Ishikawa (cell line): ENCODE data around the gene ATP2C1.

Experiments used
- CEBPB ChIP-seq: IDR thresholded peaks from 2 replicates; pipeline ENCODE4 v1.6.1; 2012
- CREB1 ChIP-seq: IDR thresholded peaks from 2 replicates; pipeline ENCODE4 v1.6.1; 2012; ENCODE audit warnings: low read depth
- EGR1 ChIP-seq: IDR thresholded peaks from 2 replicates; pipeline ENCODE4 v1.6.1; 2012
- EP300 ChIP-seq: IDR thresholded peaks from 2 replicates; pipeline ENCODE4 v1.6.1; 2012; ENCODE audit warnings: borderline replicate concordance
- FOXM1 ChIP-seq: IDR thresholded peaks from 2 replicates; pipeline ENCODE4 v1.6.1; 2012; ENCODE audit warnings: low read depth, borderline replicate concordance
- NFIC ChIP-seq: IDR thresholded peaks from 2 replicates; pipeline ENCODE4 v1.6.1; 2012
- RAD21 ChIP-seq: IDR thresholded peaks from 2 replicates; pipeline ENCODE4 v1.6.1; 2012; ENCODE audit warnings: low read depth
- TAF1 ChIP-seq: IDR thresholded peaks from 2 replicates; pipeline ENCODE4 v1.6.1; 2012; ENCODE audit warnings: low read depth, mild to moderate bottlenecking
- TCF12 ChIP-seq: IDR thresholded peaks from 2 replicates; pipeline ENCODE4 v1.6.1; 2012; ENCODE audit warnings: low read depth
- TEAD4 ChIP-seq: IDR thresholded peaks from 2 replicates; pipeline ENCODE4 v1.6.1; 2012
- YY1 ChIP-seq: IDR thresholded peaks from 2 replicates; pipeline ENCODE4 v1.6.1; 2012; ENCODE audit warnings: low read depth
- ZBTB7A ChIP-seq: IDR thresholded peaks from 2 replicates; pipeline ENCODE4 v1.6.1; 2012; ENCODE audit warnings: low read depth
- TF ChIP-seq, protein P1 (sequence below): IDR thresholded peaks from 2 replicates; pipeline ENCODE4 v1.6.1; 2012; ENCODE audit warnings: low read depth, mild to moderate bottlenecking
- TF ChIP-seq, protein P2 (sequence below): IDR thresholded peaks from 2 replicates; pipeline ENCODE4 v1.6.1; 2012
- TF ChIP-seq, protein P3 (sequence below): IDR thresholded peaks from 2 replicates; pipeline ENCODE4 v1.6.1; 2012

Gene ATP2C1

DNA sequence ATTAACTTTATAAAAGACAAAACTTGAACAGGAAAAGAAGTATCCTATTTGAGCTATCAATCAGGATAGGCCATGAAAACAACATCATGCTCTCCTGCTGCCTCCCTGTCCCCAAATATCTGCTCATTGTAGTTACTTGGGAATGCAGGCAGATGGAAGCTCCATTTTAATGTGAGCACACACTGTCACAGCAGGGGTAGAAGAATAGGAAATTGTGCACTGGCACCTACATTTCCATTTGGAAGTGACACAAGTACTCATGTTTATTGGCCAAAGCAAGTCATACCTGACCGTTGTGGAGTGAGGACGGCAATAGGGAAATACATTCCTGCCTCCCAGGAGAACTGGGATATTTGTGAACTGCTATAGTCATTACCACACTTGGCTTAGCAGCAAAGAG lies 80.3 kb downstream of the ATP2C1 start:
- TF ChIP-seq, protein P1, sequence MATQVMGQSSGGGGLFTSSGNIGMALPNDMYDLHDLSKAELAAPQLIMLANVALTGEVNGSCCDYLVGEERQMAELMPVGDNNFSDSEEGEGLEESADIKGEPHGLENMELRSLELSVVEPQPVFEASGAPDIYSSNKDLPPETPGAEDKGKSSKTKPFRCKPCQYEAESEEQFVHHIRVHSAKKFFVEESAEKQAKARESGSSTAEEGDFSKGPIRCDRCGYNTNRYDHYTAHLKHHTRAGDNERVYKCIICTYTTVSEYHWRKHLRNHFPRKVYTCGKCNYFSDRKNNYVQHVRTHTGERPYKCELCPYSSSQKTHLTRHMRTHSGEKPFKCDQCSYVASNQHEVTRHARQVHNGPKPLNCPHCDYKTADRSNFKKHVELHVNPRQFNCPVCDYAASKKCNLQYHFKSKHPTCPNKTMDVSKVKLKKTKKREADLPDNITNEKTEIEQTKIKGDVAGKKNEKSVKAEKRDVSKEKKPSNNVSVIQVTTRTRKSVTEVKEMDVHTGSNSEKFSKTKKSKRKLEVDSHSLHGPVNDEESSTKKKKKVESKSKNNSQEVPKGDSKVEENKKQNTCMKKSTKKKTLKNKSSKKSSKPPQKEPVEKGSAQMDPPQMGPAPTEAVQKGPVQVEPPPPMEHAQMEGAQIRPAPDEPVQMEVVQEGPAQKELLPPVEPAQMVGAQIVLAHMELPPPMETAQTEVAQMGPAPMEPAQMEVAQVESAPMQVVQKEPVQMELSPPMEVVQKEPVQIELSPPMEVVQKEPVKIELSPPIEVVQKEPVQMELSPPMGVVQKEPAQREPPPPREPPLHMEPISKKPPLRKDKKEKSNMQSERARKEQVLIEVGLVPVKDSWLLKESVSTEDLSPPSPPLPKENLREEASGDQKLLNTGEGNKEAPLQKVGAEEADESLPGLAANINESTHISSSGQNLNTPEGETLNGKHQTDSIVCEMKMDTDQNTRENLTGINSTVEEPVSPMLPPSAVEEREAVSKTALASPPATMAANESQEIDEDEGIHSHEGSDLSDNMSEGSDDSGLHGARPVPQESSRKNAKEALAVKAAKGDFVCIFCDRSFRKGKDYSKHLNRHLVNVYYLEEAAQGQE: no peak

DNA sequence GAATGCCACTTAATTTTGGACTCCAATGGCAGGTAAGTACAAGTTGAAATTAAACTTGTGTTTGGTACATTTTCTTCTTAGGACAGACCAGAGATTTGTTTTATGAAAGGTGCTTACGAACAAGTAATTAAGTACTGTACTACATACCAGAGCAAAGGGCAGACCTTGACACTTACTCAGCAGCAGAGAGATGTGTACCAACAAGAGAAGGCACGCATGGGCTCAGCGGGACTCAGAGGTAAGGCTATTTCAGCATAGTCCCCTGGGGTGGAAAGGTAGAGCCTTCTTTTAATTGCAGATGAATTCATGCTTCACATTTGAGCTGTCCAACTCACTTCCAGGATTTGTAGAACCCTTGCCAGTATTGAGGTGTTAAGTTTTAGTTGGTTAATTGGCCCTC lies 81.4 kb downstream of the ATP2C1 start:
- TF ChIP-seq FOXM1 (no peak), RAD21 (no peak), NFIC (no peak), TAF1 (no peak), CREB1 (no peak), ZBTB7A (no peak), EP300 (no peak), TCF12 (no peak), EGR1 (no peak), TEAD4 (no peak), CEBPB (no peak)
- TF ChIP-seq, protein P1: no peak
- TF ChIP-seq, protein P2, sequence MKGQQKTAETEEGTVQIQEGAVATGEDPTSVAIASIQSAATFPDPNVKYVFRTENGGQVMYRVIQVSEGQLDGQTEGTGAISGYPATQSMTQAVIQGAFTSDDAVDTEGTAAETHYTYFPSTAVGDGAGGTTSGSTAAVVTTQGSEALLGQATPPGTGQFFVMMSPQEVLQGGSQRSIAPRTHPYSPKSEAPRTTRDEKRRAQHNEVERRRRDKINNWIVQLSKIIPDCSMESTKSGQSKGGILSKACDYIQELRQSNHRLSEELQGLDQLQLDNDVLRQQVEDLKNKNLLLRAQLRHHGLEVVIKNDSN: no peak

DNA sequence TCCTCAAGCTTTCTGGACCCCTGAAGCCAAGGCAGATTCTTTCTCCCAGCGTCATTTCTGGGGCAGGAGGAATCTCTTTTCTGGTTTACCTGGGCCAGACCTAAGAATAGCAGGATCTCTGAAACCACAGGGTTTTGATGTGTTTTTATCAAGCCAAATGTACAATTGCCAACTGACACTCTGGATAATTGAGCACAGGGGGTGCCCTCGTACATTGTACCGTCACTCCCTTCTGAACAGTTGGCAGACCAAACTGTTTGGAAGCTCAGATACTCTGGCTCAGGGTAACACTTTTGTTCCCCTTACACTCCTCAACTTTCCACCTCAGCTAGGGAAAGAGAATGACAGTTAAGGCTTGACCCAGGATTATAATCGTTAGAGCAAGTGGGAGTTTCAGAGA lies 82.8 kb downstream of the ATP2C1 start:
- TF ChIP-seq TEAD4 (no peak), TAF1 (no peak), CEBPB (no peak)

DNA sequence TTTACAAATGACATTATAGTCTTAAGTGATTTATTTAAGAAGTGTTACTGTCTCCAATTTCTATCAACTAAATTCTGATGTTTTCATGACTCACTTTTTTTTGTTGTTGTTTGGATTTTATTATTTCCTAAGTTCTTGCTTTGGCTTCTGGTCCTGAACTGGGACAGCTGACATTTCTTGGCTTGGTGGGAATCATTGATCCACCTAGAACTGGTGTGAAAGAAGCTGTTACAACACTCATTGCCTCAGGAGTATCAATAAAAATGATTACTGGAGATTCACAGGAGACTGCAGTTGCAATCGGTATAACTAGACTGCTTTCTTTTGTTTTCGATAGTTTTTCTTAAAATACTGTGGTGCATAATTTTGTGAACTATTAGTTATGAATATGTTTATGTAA lies 85.2 kb downstream of the ATP2C1 start:
- TF ChIP-seq EP300: no peak
- no peak for TF ChIP-seq ZBTB7A
- no peak for TF ChIP-seq NFIC
- TF ChIP-seq, protein P1: no peak
- no peak for TF ChIP-seq YY1
- no peak for TF ChIP-seq FOXM1
- TF ChIP-seq, protein P3, sequence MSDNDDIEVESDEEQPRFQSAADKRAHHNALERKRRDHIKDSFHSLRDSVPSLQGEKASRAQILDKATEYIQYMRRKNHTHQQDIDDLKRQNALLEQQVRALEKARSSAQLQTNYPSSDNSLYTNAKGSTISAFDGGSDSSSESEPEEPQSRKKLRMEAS: no peak
- no peak for TF ChIP-seq CEBPB
- TF ChIP-seq TCF12: no peak

DNA sequence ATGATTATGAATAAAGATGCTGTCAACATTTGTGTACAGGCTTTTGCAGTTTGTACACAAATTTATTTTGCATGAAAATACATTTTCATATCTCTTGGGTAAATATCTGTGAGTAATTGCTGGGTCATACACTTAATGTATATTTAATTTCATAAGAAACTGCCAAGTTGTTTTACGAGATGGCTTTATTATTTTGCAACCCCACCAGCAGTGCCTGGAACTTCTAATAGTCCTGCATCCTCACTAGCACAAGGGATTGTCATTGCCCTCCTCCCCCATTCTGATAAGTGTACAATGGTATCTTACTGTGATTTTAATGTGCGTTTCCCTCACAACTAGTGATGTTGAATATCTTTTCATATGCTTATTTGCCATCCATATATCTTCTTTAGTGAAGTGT lies 87.6 kb downstream of the ATP2C1 start:
- TF ChIP-seq TAF1 (no peak), EP300 (no peak), TEAD4 (no peak), CEBPB (no peak), CREB1 (no peak), FOXM1 (no peak), RAD21 (no peak), NFIC (no peak)
- TF ChIP-seq, protein P3: no peak
- TF ChIP-seq, protein P2: no peak
